Esophagus squamous epithelium (tissue), 4 donors: Measurements from ENCODE around the gene HP1BP3.

ENCODE experiments used
- CTCF ChIP-seq, 6 experiments: fragments of 450-650 bp in 4 of 6; fragments of 200-600 bp in 2 of 6; sonication (generic) in 2 of 6; IDR thresholded peaks; one replicate each; pipeline ENCODE4 v1.5.1; 2016 to 2019; ENCODE audit warnings: antibody characterized with exemption in 6 of 6, mild to moderate bottlenecking in 4 of 6, moderate library complexity in 4 of 6
- POLR2A ChIP-seq, 4 donors: fragments of 450-650 bp; IDR thresholded peaks; one replicate each; pipeline ENCODE4 v1.6.1; 2017; ENCODE audit warnings: antibody characterized with exemption in 4 of 4, mild to moderate bottlenecking in 4 of 4, moderate library complexity in 3 of 4

GRCh38 chr1:20811916-20812315 lies 24.8 kb upstream of the HP1BP3 start:
- TF ChIP-seq POLR2A (IDR thresholded peaks at IDR 0.05) (no peak), CTCF (IDR thresholded peaks at IDR 0.05) (no peak)
